ENCODE measurements around the gene BBOF1. TPM values are rescaled to one million over a fixed set of nuclear protein-coding genes. Genes with fewer than 3 reads are reported as not detected.
"Not testable (repeated sequence)": the region's sequence is repeated elsewhere in the genome, so short reads cannot be mapped to it uniquely, and the experiment has no call there.

The BBOF1 gene
- total and polyA plus RNA-seq, 3 experiments from 2014 or later = 1.3 to 4.9 (median 1.9) TPM

GRCh38 chr14:74085047-74085637 is 66.0 kb downstream of the BBOF1 start:
- H3K27ac ChIP-seq (ENCODE audit: low read depth, low read length) = peak overlapping the region; percentile 64
- Mint-ChIP-seq H3K27ac (peak overlapping the region; percentile 80 to 99 (median 97)), H3K36me3 (peaks cover 4 to 16% (median 10%) of the 10 kb centered on the region in 3 donors), H3K27me3 (peaks cover 0 to 5% of the 10 kb centered on the region in 2 donors), H3K4me1 (peaks cover 37 to 53% (median 41%) of the 10 kb centered on the region in 3 donors), H3K9me3 (no peaks in the 10 kb centered on the region), H3K4me3 (peak overlapping the region; percentile 86 to 100 (median 99))
- H3K27me3 ChIP-seq (ENCODE audit: insufficient read depth, low read length, poor library complexity, severe bottlenecking) = no peaks in the 10 kb centered on the region
- ChIA-PET CTCF (no interaction called here), POLR2A (interaction anchor here (0.5 to 1.0 kb wide), 2 partner anchors 100 to 516 kb away, joined by 3 to 5 read pairs; partner anchors contain the start of gene ACOT2)
- no peak for DNase-seq
- no peaks in the 10 kb centered on the region for H3K36me3 ChIP-seq (ENCODE audit: insufficient read depth, low read length)
- H3K9me3 ChIP-seq (ENCODE audit: low read length) = no peaks in the 10 kb centered on the region
- H3K4me3 ChIP-seq (ENCODE audit: low read length) = peak overlapping the region; percentile 80
- peaks cover 26% of the 10 kb centered on the region for H3K4me1 ChIP-seq (ENCODE audit: insufficient read depth, low read length)

DNA sequence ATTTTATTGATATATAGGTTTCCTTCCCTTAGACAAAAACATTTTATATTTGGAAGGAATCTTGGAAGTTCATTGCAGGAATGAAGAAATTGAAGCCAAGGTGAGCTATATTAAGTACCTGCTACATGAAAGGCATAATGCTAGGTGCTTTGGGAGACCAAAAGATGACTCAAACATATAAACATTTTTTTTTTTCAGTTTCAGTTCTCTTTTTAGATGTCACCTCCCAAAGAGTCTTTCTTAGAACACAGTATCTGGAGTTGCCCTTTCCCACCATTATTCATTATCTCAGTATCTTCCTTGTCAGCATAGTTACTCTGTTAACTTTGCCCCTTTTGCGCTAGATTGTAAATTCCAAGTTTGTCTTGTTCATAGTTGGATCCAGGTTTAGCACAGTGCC is 66.7 kb downstream of the BBOF1 start:
- Histone ChIP-seq H3K27ac (ENCODE audit: low read depth, low read length) (peak overlapping the region; percentile 64), H3K4me3 (ENCODE audit: low read length) (peak overlapping the region; percentile 80), H3K9me3 (ENCODE audit: low read length) (no peaks in the 10 kb centered on the region), H3K27me3 (ENCODE audit: insufficient read depth, low read length, poor library complexity, severe bottlenecking) (no peaks in the 10 kb centered on the region), H3K4me1 (ENCODE audit: insufficient read depth, low read length) (peaks cover 26% of the 10 kb centered on the region), H3K36me3 (ENCODE audit: insufficient read depth, low read length) (no peaks in the 10 kb centered on the region)
- ChIA-PET POLR2A (no interaction called here), CTCF (no interaction called here)
- H3K27me3 Mint-ChIP-seq = peaks cover 0 to 5% of the 10 kb centered on the region in 2 donors
- peak overlapping the region in 5 of 8 donors; percentile 82 to 99 (median 97) for H3K27ac Mint-ChIP-seq
- peak overlapping the region; percentile 86 to 100 (median 99) for H3K4me3 Mint-ChIP-seq
- peaks cover 4 to 19% (median 7%) of the 10 kb centered on the region in 3 donors for H3K36me3 Mint-ChIP-seq
- H3K4me1 Mint-ChIP-seq = peaks cover 37 to 55% (median 44%) of the 10 kb centered on the region in 3 donors
- no peaks in the 10 kb centered on the region for H3K9me3 Mint-ChIP-seq
- no peak for DNase-seq

- Histone ChIP-seq H3K9me3 (ENCODE audit: low read length) (no peaks in the 10 kb centered on the region), H3K36me3 (ENCODE audit: insufficient read depth, low read length) (no peaks in the 10 kb centered on the region), H3K4me1 (ENCODE audit: insufficient read depth, low read length) (peaks cover 16% of the 10 kb centered on the region), H3K27me3 (ENCODE audit: insufficient read depth, low read length, poor library complexity, severe bottlenecking) (no peaks in the 10 kb centered on the region), H3K4me3 (ENCODE audit: low read length) (no peak overlapping the region), H3K27ac (ENCODE audit: low read depth, low read length) (no peak overlapping the region)
- CTCF ChIA-PET = no interaction called here
- peak overlapping the region in 5 of 8 donors; percentile 0 to 59 (median 27) for H3K27ac Mint-ChIP-seq
- H3K4me1 Mint-ChIP-seq = peaks cover 23 to 35% (median 25%) of the 10 kb centered on the region in 3 donors
- POLR2A ChIA-PET = no interaction called here
- no peak for DNase-seq
- peaks cover 4 to 25% (median 8%) of the 10 kb centered on the region in 3 donors for H3K36me3 Mint-ChIP-seq
- H3K4me3 Mint-ChIP-seq = no peak overlapping the region
- no peaks in the 10 kb centered on the region for H3K9me3 Mint-ChIP-seq
- peaks cover 0 to 5% of the 10 kb centered on the region in 2 donors for H3K27me3 Mint-ChIP-seq
Measured at GRCh38 chr14:74089251-74090020, 70.3 kb downstream of the BBOF1 start.

- H3K4me3 ChIP-seq (ENCODE audit: low read length) = no peak overlapping the region
- peaks cover 6 to 58% (median 17%) of the 10 kb centered on the region in 3 donors for H3K36me3 Mint-ChIP-seq
- no peaks in the 10 kb centered on the region for H3K9me3 Mint-ChIP-seq
- no peaks in the 10 kb centered on the region for H3K27me3 Mint-ChIP-seq
- H3K9me3 ChIP-seq (ENCODE audit: low read length) = no peaks in the 10 kb centered on the region
- H3K4me1 Mint-ChIP-seq = peaks cover 0 to 4% (median 2%) of the 10 kb centered on the region in 3 donors
- ChIA-PET POLR2A (no interaction called here), CTCF (no interaction called here)
- no peaks in the 10 kb centered on the region for H3K36me3 ChIP-seq (ENCODE audit: insufficient read depth, low read length)
- H3K4me1 ChIP-seq (ENCODE audit: insufficient read depth, low read length) = no peaks in the 10 kb centered on the region
- H3K4me3 Mint-ChIP-seq = no peak overlapping the region
- no peak overlapping the region for H3K27ac Mint-ChIP-seq
- H3K27ac ChIP-seq (ENCODE audit: low read depth, low read length) = no peak overlapping the region
- H3K27me3 ChIP-seq (ENCODE audit: insufficient read depth, low read length, poor library complexity, severe bottlenecking) = no peaks in the 10 kb centered on the region
- no peak for DNase-seq
Measured at GRCh38 chr14:74105381-74105780, 86.2 kb downstream of the BBOF1 start.

DNA sequence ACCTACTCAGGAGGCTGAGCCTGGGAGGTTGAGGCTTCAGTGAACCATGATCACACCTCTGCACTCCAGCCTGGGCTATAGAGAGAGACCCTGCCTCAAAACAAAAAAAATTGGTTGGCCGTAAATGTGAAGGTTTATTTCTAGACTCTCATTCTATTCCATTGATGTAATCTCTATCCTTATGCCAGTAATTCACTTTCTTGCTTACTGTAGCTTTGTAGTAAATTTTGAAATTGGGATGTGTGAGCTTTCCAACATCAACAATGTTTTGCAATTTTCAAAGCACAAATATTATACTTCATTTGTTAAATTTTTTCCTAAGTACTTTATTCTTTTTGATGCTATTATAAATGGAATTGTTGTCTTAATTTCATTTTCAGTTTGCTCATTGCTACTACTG is 90.2 kb downstream of the BBOF1 start:
- Mint-ChIP-seq H3K4me3 (no peak overlapping the region), H3K27me3 (no peaks in the 10 kb centered on the region), H3K9me3 (no peaks in the 10 kb centered on the region), H3K4me1 (peaks cover 0 to 4% (median under 1%) of the 10 kb centered on the region in 3 donors), H3K36me3 (peaks cover 6 to 48% (median 18%) of the 10 kb centered on the region in 3 donors), H3K27ac (no peak overlapping the region)
- DNase-seq = no peak
- no peak overlapping the region for H3K4me3 ChIP-seq (ENCODE audit: low read length)
- POLR2A ChIA-PET = no interaction called here
- H3K36me3 ChIP-seq (ENCODE audit: insufficient read depth, low read length) = no peaks in the 10 kb centered on the region
- CTCF ChIA-PET = interaction anchor here (1.3 kb wide), 1 partner anchor 13 kb away, joined by 4 read pairs; no protein-coding TSS in a partner anchor
- no peaks in the 10 kb centered on the region for H3K9me3 ChIP-seq (ENCODE audit: low read length)
- no peaks in the 10 kb centered on the region for H3K4me1 ChIP-seq (ENCODE audit: insufficient read depth, low read length)
- no peak overlapping the region for H3K27ac ChIP-seq (ENCODE audit: low read depth, low read length)
- H3K27me3 ChIP-seq (ENCODE audit: insufficient read depth, low read length, poor library complexity, severe bottlenecking) = no peaks in the 10 kb centered on the region

GRCh38 chr14:74111395-74112216 is 92.5 kb downstream of the BBOF1 start:
- DNase-seq = peak in 2 of 5 donors; percentile 20 to 25
- H3K27ac ChIP-seq (ENCODE audit: low read depth, low read length); H3K36me3 ChIP-seq (ENCODE audit: insufficient read depth, low read length); H3K4me3 Mint-ChIP-seq; H3K9me3 ChIP-seq (ENCODE audit: low read length); H3K4me1 Mint-ChIP-seq; H3K27me3 Mint-ChIP-seq; POLR2A ChIA-PET; H3K9me3 Mint-ChIP-seq; H3K27ac Mint-ChIP-seq; H3K27me3 ChIP-seq (ENCODE audit: insufficient read depth, low read length, poor library complexity, severe bottlenecking); H3K4me3 ChIP-seq (ENCODE audit: low read length); H3K4me1 ChIP-seq (ENCODE audit: insufficient read depth, low read length): not testable (repeated sequence)
- H3K36me3 Mint-ChIP-seq = peaks cover 6 to 36% (median 21%) of the 10 kb centered on the region in 3 donors
- CTCF ChIA-PET = interaction anchor here (0.6 to 1.7 kb wide), 5 partner anchors 17 to 163 kb away, joined by 3 to 5 read pairs (median 3); no protein-coding TSS in a partner anchor

All from CD8-positive, alpha-beta memory T cell (primary cell).